Omental fat pad (tissue), 4 donors: ENCODE data around the gene TRPM8. TPM values are rescaled to one million over a fixed set of nuclear protein-coding genes. Genes with fewer than 3 reads are reported as not detected.
"Not testable (repeated sequence)": the region's sequence is repeated elsewhere in the genome, so short reads cannot be mapped to it uniquely, and the experiment has no call there.

Source experiments
- ATAC-seq: fragments of 150-250 bp; one replicate; pipeline ENCODE4 v1.9.1; 2016; ENCODE audit warnings: mild to moderate bottlenecking, moderate library complexity; ENCODE audit not compliant: low FRiP score
- DNase-seq: peaks from one replicate; pipeline ENCODE4 v3.0.0-alpha.2; 2019; ENCODE audit warnings: low spot score
- total RNA-seq, 4 donors: library from RNA; depleted of rRNA; stranded (reverse); fragments of >200 nt; gene quantifications; one replicate each; pipeline ENCODE4 v1.1.0, GENCODE V29; 2016
- TF ChIP-seq, protein P1 (sequence below), 3 donors: fragments of 450-650 bp; IDR thresholded peaks; one replicate each; pipeline ENCODE4 v1.5.1; 2016 to 2017; ENCODE audit warnings: antibody characterized with exemption in 3 of 3, mild to moderate bottlenecking in 3 of 3, moderate library complexity in 2 of 3

The TRPM8 gene
- total RNA-seq = not detected

DNA sequence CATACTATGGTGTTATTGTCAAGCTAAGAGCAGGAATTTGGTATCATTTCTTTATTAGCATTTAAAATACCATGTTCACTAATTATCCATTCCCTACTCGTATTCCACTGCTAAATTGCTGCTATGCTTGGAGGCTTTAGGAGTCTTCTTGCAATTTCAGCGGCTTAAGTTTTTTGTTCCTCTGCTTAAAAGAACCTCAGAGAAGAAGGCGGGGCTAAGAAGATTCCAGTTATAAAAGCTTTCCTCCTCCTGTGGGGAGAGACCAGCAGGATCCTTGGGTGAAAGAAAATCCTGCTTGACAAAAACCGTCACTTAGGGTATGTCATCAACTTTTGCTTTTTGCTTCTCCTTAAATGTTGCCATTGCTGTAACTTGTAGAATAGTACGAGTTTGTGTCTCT, at the start of gene TRPM8:
Gene TRPM8, plus strand, starts transcription at position 258 of the 400 bp plus-strand sequence. CDS start 9,165 bp downstream, outside the sequence.
- TF ChIP-seq, protein P1, sequence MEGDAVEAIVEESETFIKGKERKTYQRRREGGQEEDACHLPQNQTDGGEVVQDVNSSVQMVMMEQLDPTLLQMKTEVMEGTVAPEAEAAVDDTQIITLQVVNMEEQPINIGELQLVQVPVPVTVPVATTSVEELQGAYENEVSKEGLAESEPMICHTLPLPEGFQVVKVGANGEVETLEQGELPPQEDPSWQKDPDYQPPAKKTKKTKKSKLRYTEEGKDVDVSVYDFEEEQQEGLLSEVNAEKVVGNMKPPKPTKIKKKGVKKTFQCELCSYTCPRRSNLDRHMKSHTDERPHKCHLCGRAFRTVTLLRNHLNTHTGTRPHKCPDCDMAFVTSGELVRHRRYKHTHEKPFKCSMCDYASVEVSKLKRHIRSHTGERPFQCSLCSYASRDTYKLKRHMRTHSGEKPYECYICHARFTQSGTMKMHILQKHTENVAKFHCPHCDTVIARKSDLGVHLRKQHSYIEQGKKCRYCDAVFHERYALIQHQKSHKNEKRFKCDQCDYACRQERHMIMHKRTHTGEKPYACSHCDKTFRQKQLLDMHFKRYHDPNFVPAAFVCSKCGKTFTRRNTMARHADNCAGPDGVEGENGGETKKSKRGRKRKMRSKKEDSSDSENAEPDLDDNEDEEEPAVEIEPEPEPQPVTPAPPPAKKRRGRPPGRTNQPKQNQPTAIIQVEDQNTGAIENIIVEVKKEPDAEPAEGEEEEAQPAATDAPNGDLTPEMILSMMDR (IDR thresholded peaks at IDR 0.05) = no peak
- ATAC-seq = no peak
- no peak for DNase-seq

DNA sequence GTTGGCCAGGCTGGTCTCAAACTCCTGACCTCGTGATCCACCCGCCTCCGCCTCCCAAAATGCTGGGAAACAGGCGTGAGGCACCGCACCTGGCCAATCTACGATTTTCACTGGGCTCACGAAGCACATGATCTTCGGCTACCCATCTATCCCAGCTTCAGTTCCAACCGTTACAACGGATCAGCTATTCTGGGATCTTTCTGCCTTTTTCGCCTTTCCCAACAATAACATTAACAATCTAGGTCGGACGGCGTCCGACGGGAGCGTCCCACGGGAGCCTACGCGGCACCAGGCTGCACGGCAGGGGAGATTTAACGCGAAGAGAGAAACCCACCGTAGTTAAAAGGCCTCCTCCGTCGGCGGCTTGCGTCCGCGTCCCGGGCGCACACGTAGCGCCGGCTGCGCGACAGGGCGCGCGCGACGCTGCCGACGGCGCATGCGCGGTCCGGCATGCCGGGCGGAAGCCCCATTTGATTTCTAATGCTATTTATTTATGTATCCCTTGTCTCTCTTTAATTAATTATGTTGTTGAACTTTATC, 49.1 kb upstream of the TRPM8 start, which contains the start of gene MSL3B:
Gene MSL3B, minus strand, starts transcription at position 394 of the 540 bp plus-strand sequence.
- DNase-seq (no peak), ATAC-seq (no peak)
- TF ChIP-seq, protein P1 (IDR thresholded peaks at IDR 0.05) = no peak

DNA sequence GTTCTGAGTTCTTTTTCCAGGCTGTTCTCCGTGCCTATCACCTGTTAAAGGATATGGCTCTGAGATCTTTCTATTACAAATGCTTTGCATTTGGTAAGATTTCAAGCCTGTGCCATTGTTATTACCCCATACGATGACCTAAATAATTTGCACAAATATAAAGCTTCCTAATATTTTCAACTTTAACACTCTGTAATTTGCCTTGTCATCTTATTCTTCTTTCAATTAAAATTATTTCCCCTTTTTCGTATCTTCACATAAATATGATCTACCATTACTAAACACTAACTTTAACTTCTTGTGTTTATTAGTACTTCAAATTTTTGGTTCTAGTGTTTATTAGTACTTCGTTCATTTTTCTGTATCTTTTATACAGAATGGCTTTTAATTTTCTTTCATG, 45.7 kb upstream of the TRPM8 start:
- TF ChIP-seq, protein P1 (IDR thresholded peaks at IDR 0.05) = no peak
- ATAC-seq (no peak), DNase-seq (no peak)

DNA sequence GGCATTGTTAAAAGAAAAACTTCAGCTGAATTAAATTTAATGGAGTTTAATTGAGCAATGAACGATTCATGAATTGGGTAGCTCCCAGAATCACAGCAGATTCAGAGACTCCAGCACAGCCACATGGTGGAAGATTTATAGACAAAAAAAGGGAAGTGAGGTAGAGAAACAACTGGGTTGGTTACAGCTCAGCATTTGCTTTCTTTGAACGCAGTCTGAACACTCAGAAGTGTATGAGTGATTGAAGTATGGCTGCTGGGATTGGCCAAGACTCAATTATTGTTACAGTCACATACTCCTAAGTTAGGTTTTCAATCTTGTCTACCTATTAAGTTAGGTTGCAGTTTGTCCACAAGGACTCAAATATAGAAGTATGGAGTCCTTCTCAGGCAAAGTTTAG, 45.0 kb upstream of the TRPM8 start:
- ATAC-seq, DNase-seq: not testable (repeated sequence)

DNA sequence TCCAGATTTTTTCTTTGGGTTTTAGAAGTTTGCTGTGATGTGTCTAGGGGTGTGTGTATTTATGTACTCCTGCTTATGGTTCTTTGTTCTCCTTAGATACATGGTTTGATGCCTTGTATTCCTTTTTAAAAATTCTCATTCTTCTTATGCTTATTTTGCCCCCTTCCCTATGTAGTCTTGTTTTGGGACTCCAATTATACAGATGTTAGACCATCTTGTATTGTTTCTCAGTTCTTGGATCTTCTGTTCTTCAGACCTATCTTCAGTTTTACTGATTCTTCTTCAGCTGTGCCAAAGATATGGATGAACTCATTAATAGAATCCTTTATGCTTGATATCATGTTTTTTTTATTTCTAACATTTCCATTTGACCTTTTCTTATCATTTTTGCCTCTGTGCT, 34.8 kb upstream of the TRPM8 start:
- no peak for DNase-seq
- no peak for ATAC-seq

DNA sequence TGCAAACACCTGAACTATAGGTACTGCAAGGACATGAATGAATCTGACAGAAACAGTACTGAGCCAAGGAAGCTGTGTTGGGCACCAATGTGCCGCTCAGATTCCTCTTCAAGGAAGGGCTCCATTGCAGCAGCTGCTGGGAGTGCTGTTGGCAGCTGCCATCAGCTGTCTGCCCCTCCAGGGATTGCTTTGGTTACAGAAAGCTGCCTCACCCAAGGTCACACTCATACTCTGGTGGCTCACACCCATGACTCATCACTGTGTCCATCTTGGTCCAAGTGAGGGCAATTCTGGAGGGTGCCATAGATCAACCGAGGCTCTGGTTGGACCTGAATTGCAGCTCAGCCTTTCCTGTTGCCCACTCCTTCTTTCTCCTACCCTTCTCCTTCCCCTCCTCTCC, 24.4 kb upstream of the TRPM8 start:
- ATAC-seq (no peak), DNase-seq (no peak)
- TF ChIP-seq, protein P1 (IDR thresholded peaks at IDR 0.05) = no peak

More for the DNA sequence above, 34.8 kb upstream of the TRPM8 start:
- TF ChIP-seq, protein P1 (IDR thresholded peaks at IDR 0.05) = no peak

DNA sequence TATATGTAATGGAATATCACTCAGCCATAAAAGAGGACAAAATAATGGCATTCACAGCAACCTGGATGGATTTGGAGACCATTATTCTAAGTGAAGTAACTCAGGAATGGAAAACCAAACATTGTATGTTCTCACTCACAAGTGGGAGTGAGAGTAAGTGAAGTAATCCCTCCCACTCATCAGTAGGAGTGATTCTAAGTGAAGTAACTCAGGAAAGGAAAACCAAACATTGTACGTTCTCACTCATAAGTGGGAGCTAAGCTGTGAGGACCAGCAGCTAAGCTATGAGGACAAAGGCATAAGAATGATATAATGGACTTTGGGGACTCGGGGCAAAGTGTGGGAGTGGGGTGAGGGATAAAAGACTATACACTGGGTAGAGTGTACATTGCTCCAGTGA, 20.9 kb upstream of the TRPM8 start:
- not testable (repeated sequence) for DNase-seq, ATAC-seq

DNA sequence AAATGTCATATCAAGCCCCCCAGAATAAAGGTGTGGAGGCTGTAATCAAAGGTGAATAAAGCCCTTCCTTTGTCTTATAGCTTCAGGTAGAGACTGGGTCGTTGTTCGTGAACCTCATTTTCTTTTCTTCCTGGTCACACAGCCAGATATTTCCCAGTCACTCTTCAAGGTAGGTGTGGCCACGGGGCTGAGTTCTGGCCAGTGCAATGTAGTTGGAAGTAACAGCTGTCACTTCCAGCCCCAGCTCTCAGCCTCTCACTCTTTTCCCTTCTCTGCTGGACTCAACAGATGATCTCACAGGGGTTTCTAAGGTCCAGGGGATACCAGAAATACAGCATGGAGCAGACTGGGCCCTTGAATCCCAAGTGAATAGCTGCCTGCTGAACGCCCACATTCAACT, 15.8 kb upstream of the TRPM8 start:
- ATAC-seq = no peak
- no peak for DNase-seq
- TF ChIP-seq, protein P1 (IDR thresholded peaks at IDR 0.05) = no peak
